Measurements from ENCODE around the gene DENND1A.

DENND1A gene

GRCh38 chr9:123973590-123974223 lies 43.8 kb upstream of the DENND1A start:
- TF ChIP-seq FOXP2 (optimal IDR thresholded peaks at IDR 0.05; ENCODE audit: borderline replicate concordance, extremely low read depth, extremely low read length, insufficient read depth) (no peak), SIN3A (IDR thresholded peaks at IDR 0.05; ENCODE audit: borderline replicate concordance, insufficient read depth, low read length) (no peak), POLR2AphosphoS5 (IDR thresholded peaks at IDR 0.05; ENCODE audit: low read depth, low read length) (no peak), TAF1 (IDR thresholded peaks at IDR 0.05; ENCODE audit: borderline replicate concordance, insufficient read depth, low read length) (no peak)

GRCh38 chr9:123972618-123973017 lies 42.7 kb upstream of the DENND1A start:
- TF ChIP-seq TAF1 (IDR thresholded peaks at IDR 0.05; ENCODE audit: borderline replicate concordance, insufficient read depth, low read length) (no peak), SIN3A (IDR thresholded peaks at IDR 0.05; ENCODE audit: borderline replicate concordance, insufficient read depth, low read length) (no peak), FOXP2 (optimal IDR thresholded peaks at IDR 0.05; ENCODE audit: borderline replicate concordance, extremely low read depth, extremely low read length, insufficient read depth) (no peak), POLR2AphosphoS5 (IDR thresholded peaks at IDR 0.05; ENCODE audit: low read depth, low read length) (no peak)

GRCh38 chr9:123967323-123967722 lies 37.4 kb upstream of the DENND1A start:
- TF ChIP-seq SIN3A (IDR thresholded peaks at IDR 0.05; ENCODE audit: borderline replicate concordance, insufficient read depth, low read length): no peak
- no peak for TF ChIP-seq TAF1 (IDR thresholded peaks at IDR 0.05; ENCODE audit: borderline replicate concordance, insufficient read depth, low read length)
- no peak for TF ChIP-seq POLR2AphosphoS5 (IDR thresholded peaks at IDR 0.05; ENCODE audit: low read depth, low read length)
- TF ChIP-seq REST (IDR thresholded peaks at IDR 0.05; ENCODE audit: insufficient read depth in 1 of 2, low read depth in 2 of 2, low read length in 2 of 2): no peak
- no peak for TF ChIP-seq FOXP2 (optimal IDR thresholded peaks at IDR 0.05; ENCODE audit: borderline replicate concordance, extremely low read depth, extremely low read length, insufficient read depth)

- TF ChIP-seq TAF1 (IDR thresholded peaks at IDR 0.05; ENCODE audit: borderline replicate concordance, insufficient read depth, low read length): no peak
- no peak for TF ChIP-seq POLR2AphosphoS5 (IDR thresholded peaks at IDR 0.05; ENCODE audit: low read depth, low read length)
- TF ChIP-seq FOXP2 (optimal IDR thresholded peaks at IDR 0.05; ENCODE audit: borderline replicate concordance, extremely low read depth, extremely low read length, insufficient read depth): no peak
- TF ChIP-seq SIN3A (IDR thresholded peaks at IDR 0.05; ENCODE audit: borderline replicate concordance, insufficient read depth, low read length): no peak
- no peak for TF ChIP-seq REST (IDR thresholded peaks at IDR 0.05; ENCODE audit: insufficient read depth in 1 of 2, low read depth in 2 of 2, low read length in 2 of 2)
Observed at GRCh38 chr9:123965801-123966686, 36.1 kb upstream of the DENND1A start.

GRCh38 chr9:123964761-123965160 lies 34.8 kb upstream of the DENND1A start:
- TF ChIP-seq TAF1 (IDR thresholded peaks at IDR 0.05; ENCODE audit: borderline replicate concordance, insufficient read depth, low read length) (no peak), POLR2AphosphoS5 (IDR thresholded peaks at IDR 0.05; ENCODE audit: low read depth, low read length) (no peak), SIN3A (IDR thresholded peaks at IDR 0.05; ENCODE audit: borderline replicate concordance, insufficient read depth, low read length) (no peak), REST (IDR thresholded peaks at IDR 0.05; ENCODE audit: insufficient read depth in 1 of 2, low read depth in 2 of 2, low read length in 2 of 2) (no peak), FOXP2 (optimal IDR thresholded peaks at IDR 0.05; ENCODE audit: borderline replicate concordance, extremely low read depth, extremely low read length, insufficient read depth) (no peak)

Measured in PFSK-1 (cell line).